Measurements from ENCODE around the gene MRPL18.

Gene MRPL18

GRCh38 chr6:159844737-159845645 lies 54.7 kb downstream of the MRPL18 start:
- H3K27ac ChIP-seq (ENCODE audit: low read length), result no peak overlapping the region
- no peak overlapping the region for H3K9ac ChIP-seq (ENCODE audit: low read length in 2 of 2)
- H3K4me1 ChIP-seq (ENCODE audit: control insufficient read depth, insufficient read depth, low read length), result no peaks in the 10 kb centered on the region
- no peaks in the 10 kb centered on the region for H3K9me3 ChIP-seq (ENCODE audit: control insufficient read depth in 2 of 2, low read length in 2 of 2)
- H3K36me3 ChIP-seq (ENCODE audit: control insufficient read depth in 2 of 2, insufficient read depth in 2 of 2, low read length in 2 of 2), result no peaks in the 10 kb centered on the region
- no peak overlapping the region for H3K4me3 ChIP-seq (ENCODE audit: low read length in 2 of 2)
- H3K27me3 ChIP-seq (ENCODE audit: control insufficient read depth in 1 of 2, insufficient read depth in 2 of 2, low read length in 2 of 2), result no peaks in the 10 kb centered on the region

All from stomach smooth muscle (tissue), 2 donors.